ENCODE results near the gene CENATAC. TPM values are rescaled to one million over a fixed set of nuclear protein-coding genes. Genes with fewer than 3 reads are reported as not detected.
"Not testable (repeated sequence)": the region's sequence is repeated elsewhere in the genome, so short reads cannot be mapped to it uniquely, and the experiment has no call there.

CENATAC gene
- total RNA-seq, 1 experiment from 2014 or later, result 40.3 TPM

- DNase-seq (ENCODE audit: low spot score), result not testable (repeated sequence)
These were observed 6.4 kb upstream of the CENATAC start for GRCh38 chr11:118991486-118992038.

- DNase-seq (ENCODE audit: low spot score), result peak; percentile 13
These were observed 862 bp upstream of the CENATAC start for GRCh38 chr11:118996926-118997626.

- DNase-seq (ENCODE audit: low spot score), result no peak
These were observed 415 bp downstream of the CENATAC start for GRCh38 chr11:118998388-118998717.

GRCh38 chr11:118998822-118999221 lies 884 bp downstream of the CENATAC start:
- DNase-seq (ENCODE audit: low spot score), result peak; percentile 82

- no peak for DNase-seq (ENCODE audit: low spot score)
These were observed 3.0 kb downstream of the CENATAC start for GRCh38 chr11:119000906-119001305.

GRCh38 chr11:119006656-119007055 lies 8.7 kb downstream of the CENATAC start:
- DNase-seq (ENCODE audit: low spot score), result no peak

GRCh38 chr11:119011476-119012053 lies 13.6 kb downstream of the CENATAC start:
- DNase-seq (ENCODE audit: low spot score), result no peak

GRCh38 chr11:119012629-119013170 lies 14.8 kb downstream of the CENATAC start:
- no peak for DNase-seq (ENCODE audit: low spot score)

GRCh38 chr11:119014209-119014924 lies 16.4 kb downstream of the CENATAC start:
- DNase-seq (ENCODE audit: low spot score), result no peak

GRCh38 chr11:119015054-119015611 lies 17.2 kb downstream of the CENATAC start:
- no peak for DNase-seq (ENCODE audit: low spot score)

GRCh38 chr11:119016216-119017009 lies 18.5 kb downstream of the CENATAC start:
- DNase-seq (ENCODE audit: low spot score), result no peak

GRCh38 chr11:119017377-119017776 lies 19.4 kb downstream of the CENATAC start:
- DNase-seq (ENCODE audit: low spot score), result not testable (repeated sequence)

GRCh38 chr11:119018074-119018938 lies 20.4 kb downstream of the CENATAC start, which contains the start of the genes RPS25 and TRAPPC4:
Gene RPS25 (minus strand): TSS chr11:119018343. CDS start chr11:119018284, 59 bp downstream.
Gene TRAPPC4 (plus strand): TSS chr11:119018766. CDS start chr11:119018796, 30 bp downstream.
- peak; percentile 99 for DNase-seq (ENCODE audit: low spot score)

GRCh38 chr11:119019996-119020395 lies 22.1 kb downstream of the CENATAC start:
- DNase-seq (ENCODE audit: low spot score), result no peak

- no peak for DNase-seq (ENCODE audit: low spot score)
These were observed 23.7 kb downstream of the CENATAC start for GRCh38 chr11:119021631-119022030.

GRCh38 chr11:119023741-119024140 lies 25.8 kb downstream of the CENATAC start:
- no peak for DNase-seq (ENCODE audit: low spot score)

- DNase-seq (ENCODE audit: low spot score), result no peak
These were observed 26.6 kb downstream of the CENATAC start for GRCh38 chr11:119024430-119025098.

GRCh38 chr11:119025099-119025473 lies 27.1 kb downstream of the CENATAC start:
- no peak for DNase-seq (ENCODE audit: low spot score)

- no peak for DNase-seq (ENCODE audit: low spot score)
These were observed 27.6 kb downstream of the CENATAC start for GRCh38 chr11:119025541-119025940.

Data from HT-29 (cell line).